ENCODE results near the gene KIDINS220.

KIDINS220 gene

DNA sequence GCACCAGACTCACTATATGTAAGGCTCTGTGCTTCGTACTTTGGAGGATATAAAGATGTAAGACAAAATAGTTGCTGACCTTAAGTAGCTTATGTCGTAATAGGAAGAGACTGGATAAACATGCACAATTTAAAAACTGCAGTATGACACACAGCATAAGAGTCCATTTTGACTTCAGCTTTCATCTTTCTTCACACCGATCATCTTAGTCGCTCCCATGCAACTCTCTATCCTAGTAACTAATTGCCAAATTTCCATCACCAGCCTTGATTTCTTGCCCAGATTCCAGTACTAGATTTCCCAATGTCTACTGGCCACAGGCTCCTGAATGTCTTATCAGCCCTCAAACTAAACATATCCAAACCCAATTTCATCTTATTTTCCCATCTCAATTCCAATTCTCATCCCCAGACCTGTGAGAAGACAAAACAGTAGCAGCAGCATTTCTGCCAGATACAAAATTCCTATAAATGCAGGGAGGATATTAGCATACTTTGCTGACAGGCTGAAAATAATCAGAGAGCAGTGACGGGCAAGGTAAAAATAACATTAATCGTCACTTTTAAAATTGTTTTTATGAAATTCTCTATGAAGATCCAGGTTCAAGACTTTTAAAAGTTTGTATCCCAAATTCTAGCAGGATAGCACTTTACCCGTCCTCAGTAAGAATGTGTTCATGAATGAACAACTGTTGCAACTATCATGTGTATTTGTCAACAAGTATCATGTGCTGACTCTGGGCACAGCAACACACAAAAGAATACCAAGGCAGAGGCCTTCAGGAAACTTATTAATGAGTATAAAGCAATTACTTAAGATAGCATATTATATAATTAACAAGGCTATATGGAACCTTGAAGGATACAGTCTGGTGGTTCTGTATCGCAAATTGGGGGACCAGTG lies 42.2 kb downstream of the KIDINS220 start:
- peaks cover 0 to 7% (median 0%) of the 10 kb centered on the region in 10 experiments; a peak in 4 of 20 replicates for H3K4me1 ChIP-seq
- no peak; a peak in 1 of 22 replicates for TF ChIP-seq Cebpa-rat (IDR thresholded peaks at IDR 0.05)
- peaks cover 0 to 9% (median 0%) of the 10 kb centered on the region in 11 experiments; a peak in 1 of 22 replicates for H4K20me1 ChIP-seq
- no peaks in the 10 kb centered on the region for H3K27me3 ChIP-seq
- H3K36me3 ChIP-seq = peaks cover 81 to 100% (median 93%) of the 10 kb centered on the region in 11 experiments
- no peak overlapping the region for H3K27ac ChIP-seq
- H3K9me3 ChIP-seq (replicated peaks in 1 of 11) = no peaks in the 10 kb centered on the region; a peak in 1 of 22 replicates
- no peak overlapping the region for H3K4me3 ChIP-seq
- H3K9ac ChIP-seq = no peak overlapping the region
- H3K4me2 ChIP-seq = no peak overlapping the region

GRCh38 chr2:8790739-8791162 lies 46.7 kb downstream of the KIDINS220 start:
- H3K27ac ChIP-seq = no peak overlapping the region
- H3K4me2 ChIP-seq = no peak overlapping the region
- H3K9me3 ChIP-seq (replicated peaks in 1 of 11) = no peaks in the 10 kb centered on the region; a peak in 3 of 22 replicates
- peaks cover 0 to 7% (median 0%) of the 10 kb centered on the region in 10 experiments; a peak in 4 of 20 replicates for H3K4me1 ChIP-seq
- H3K4me3 ChIP-seq = no peak overlapping the region
- H4K20me1 ChIP-seq = 0 out of 22 replicates have a peak, but pooled peaks cover 0 to 5% (median 0%) of the 10 kb centered on the region in 11 experiments
- no peaks in the 10 kb centered on the region for H3K27me3 ChIP-seq
- peaks cover 78 to 100% (median 89%) of the 10 kb centered on the region in 11 experiments for H3K36me3 ChIP-seq
- no peak overlapping the region for H3K9ac ChIP-seq
- no peak for TF ChIP-seq Cebpa-rat (IDR thresholded peaks at IDR 0.05)

- Histone ChIP-seq H4K20me1 (peaks cover 0 to 39% (median 0%) of the 10 kb centered on the region in 11 experiments; a peak in 3 of 22 replicates), H3K4me3 (no peak overlapping the region), H3K36me3 (peaks cover 86 to 100% (median 92%) of the 10 kb centered on the region in 11 experiments), H3K4me1 (peaks cover 0 to 7% (median 0%) of the 10 kb centered on the region in 10 experiments; a peak in 4 of 20 replicates), H3K9me3 (replicated peaks in 1 of 11) (no peaks in the 10 kb centered on the region; a peak in 3 of 22 replicates), H3K27ac (no peak overlapping the region), H3K4me2 (no peak overlapping the region), H3K27me3 (no peaks in the 10 kb centered on the region), H3K9ac (no peak overlapping the region)
- TF ChIP-seq Cebpa-rat (IDR thresholded peaks at IDR 0.05) = no peak
These were observed 51.0 kb downstream of the KIDINS220 start for GRCh38 chr2:8786463-8786862.

DNA sequence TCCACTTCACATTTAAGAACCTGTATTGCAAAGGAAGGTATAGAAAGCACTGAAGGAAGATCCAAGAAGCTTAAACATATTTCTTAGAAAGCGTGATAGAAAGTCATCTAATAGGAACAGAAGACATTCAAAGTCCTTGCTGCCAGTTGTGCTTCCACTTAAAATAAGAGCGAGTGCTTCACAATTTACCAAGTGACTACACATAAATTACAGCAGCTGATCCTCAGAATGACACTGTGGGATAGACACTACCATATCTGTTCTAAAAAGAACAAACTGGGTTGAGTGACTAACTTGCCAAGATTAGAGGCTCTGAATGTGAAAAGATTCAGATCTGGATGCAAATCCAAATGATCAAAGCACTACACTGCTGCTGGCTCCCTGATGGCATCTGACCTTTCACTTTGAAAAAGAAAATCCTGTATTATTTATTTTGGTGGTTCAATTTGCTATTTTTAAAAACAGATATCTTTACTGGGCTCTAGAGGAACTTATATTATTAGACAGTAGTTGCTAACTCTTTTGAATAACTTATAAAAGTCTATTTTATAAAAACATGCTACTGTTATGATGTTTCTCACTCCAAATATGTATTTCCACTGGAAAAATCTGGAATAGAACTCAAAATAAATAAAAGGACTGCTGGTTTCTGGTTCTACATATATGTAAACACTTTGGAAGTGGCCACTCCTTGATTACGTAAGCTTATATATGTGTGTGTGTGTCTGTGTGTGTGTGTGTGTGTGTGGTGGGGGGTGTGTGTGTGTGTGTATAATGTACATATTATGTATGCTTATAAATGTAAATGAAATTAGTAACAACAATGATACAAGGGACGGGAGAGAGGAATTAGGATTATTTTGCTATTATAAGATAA lies 57.4 kb downstream of the KIDINS220 start:
- H3K9ac ChIP-seq = no peak overlapping the region

GRCh38 chr2:8774371-8774770 lies 63.0 kb downstream of the KIDINS220 start:
- H3K27ac ChIP-seq = no peak overlapping the region
- H4K20me1 ChIP-seq = peaks cover 0 to under 1% (median 0%) of the 10 kb centered on the region in 11 experiments; a peak in 1 of 22 replicates
- H3K9me3 ChIP-seq (replicated peaks in 1 of 11) = no peaks in the 10 kb centered on the region
- TF ChIP-seq Cebpa-rat (IDR thresholded peaks at IDR 0.05) = no peak
- H3K36me3 ChIP-seq = peaks cover 58 to 96% (median 80%) of the 10 kb centered on the region in 11 experiments
- no peak overlapping the region for H3K9ac ChIP-seq
- no peak overlapping the region for H3K4me2 ChIP-seq
- H3K4me1 ChIP-seq = no peaks in the 10 kb centered on the region
- no peaks in the 10 kb centered on the region for H3K27me3 ChIP-seq
- no peak overlapping the region for H3K4me3 ChIP-seq

More for the DNA sequence above, 57.4 kb downstream of the KIDINS220 start:
- Histone ChIP-seq H3K36me3 (peaks cover 79 to 98% (median 93%) of the 10 kb centered on the region in 11 experiments), H3K4me3 (no peak overlapping the region), H3K4me1 (no peaks in the 10 kb centered on the region), H3K27ac (no peak overlapping the region), H3K4me2 (no peak overlapping the region), H3K27me3 (no peaks in the 10 kb centered on the region), H4K20me1 (peaks cover 0 to 31% (median 0%) of the 10 kb centered on the region in 11 experiments; a peak in 3 of 22 replicates), H3K9me3 (replicated peaks in 1 of 11) (no peaks in the 10 kb centered on the region)
- TF ChIP-seq Cebpa-rat (IDR thresholded peaks at IDR 0.05) = no peak

DNA sequence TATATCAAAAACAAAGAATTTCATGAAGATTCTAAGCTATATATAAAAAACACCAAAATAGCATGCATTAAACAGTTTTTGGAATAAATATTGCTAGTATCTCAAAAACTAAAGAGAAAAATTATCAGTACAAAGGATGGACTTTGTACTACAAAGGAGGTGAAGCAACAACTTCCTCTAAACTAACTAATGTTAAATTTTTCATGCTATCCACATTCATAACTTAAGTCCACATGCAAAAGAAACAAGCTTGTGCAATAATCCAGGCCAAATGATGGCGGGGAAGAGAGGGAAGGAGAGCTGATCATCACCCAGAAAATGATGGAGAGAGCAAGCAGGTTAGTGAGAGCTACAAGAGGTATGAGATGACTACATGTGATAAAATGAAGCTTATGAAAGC lies 70.1 kb downstream of the KIDINS220 start:
- Histone ChIP-seq H4K20me1 (peaks cover 0 to 39% (median 0%) of the 10 kb centered on the region in 11 experiments; a peak in 3 of 22 replicates), H3K4me3 (no peak overlapping the region), H3K9me3 (replicated peaks in 1 of 11) (no peaks in the 10 kb centered on the region), H3K27me3 (no peaks in the 10 kb centered on the region), H3K36me3 (peaks cover 36 to 89% (median 54%) of the 10 kb centered on the region in 11 experiments), H3K4me2 (no peak overlapping the region), H3K9ac (no peak overlapping the region), H3K4me1 (no peaks in the 10 kb centered on the region), H3K27ac (no peak overlapping the region)
- no peak for TF ChIP-seq Cebpa-rat (IDR thresholded peaks at IDR 0.05)

DNA sequence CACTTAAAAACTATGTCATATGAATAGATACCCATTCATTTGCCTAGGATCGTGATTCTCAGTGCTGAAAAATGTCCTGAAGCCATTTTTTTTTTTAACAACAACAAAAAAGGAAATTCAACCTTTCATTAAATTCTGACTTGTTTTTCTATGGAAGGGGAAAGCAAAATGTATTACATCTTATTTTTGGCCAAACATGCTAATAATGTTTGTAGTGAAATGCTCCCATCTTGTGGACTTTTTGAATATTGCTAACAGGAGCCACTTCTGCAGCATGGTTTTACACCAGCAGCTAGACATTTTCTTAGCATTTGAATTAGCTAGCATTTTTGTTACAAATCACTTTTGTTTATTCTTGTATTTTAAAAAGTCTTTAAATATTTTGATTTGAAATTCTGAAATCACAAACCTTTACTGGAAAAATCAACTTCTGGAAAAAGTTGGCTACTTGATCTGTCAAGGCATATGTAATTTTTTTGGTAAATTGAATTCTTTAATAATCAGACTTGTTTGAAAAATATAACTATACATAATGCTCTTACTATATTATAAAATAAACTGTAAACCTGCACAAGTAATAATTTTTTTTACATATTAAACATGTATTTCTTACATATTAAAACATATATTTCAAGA lies 75.8 kb downstream of the KIDINS220 start:
- no peak for TF ChIP-seq Cebpa-rat (IDR thresholded peaks at IDR 0.05)
- H3K9me3 ChIP-seq (replicated peaks in 1 of 11) = peaks cover 5 to 17% (median 12%) of the 10 kb centered on the region in 11 experiments
- H3K9ac ChIP-seq = no peak overlapping the region
- peaks cover 28 to 82% (median 54%) of the 10 kb centered on the region in 11 experiments for H3K36me3 ChIP-seq
- H3K4me1 ChIP-seq = no peaks in the 10 kb centered on the region
- H3K27me3 ChIP-seq = no peaks in the 10 kb centered on the region
- peaks cover 0 to 44% (median 0%) of the 10 kb centered on the region in 11 experiments; a peak in 3 of 22 replicates for H4K20me1 ChIP-seq
- H3K4me3 ChIP-seq = no peak overlapping the region
- H3K4me2 ChIP-seq = no peak overlapping the region
- H3K27ac ChIP-seq = no peak overlapping the region

DNA sequence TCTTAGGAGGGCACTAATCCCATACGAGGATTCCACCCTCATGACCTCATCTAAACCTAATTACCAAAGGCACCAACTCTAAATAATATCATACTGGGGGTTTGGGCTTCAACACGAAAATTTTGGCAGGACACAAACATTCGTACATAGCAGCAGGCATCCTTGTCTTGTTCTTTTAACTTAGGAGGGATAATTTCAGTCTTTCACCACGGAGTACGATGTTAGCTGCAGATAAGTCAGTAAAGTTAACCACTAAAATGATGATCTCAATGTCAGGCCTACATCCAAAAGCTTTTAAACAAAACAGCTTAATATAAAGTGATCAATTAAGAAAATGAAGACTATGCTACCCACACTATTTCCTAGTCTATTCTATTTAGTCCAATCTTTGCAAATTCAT lies 80.7 kb downstream of the KIDINS220 start:
- no peak for TF ChIP-seq Cebpa-rat (IDR thresholded peaks at IDR 0.05)

More for the DNA sequence above, 80.7 kb downstream of the KIDINS220 start:
- H3K4me3 ChIP-seq = no peak overlapping the region
- no peak overlapping the region for H3K9ac ChIP-seq
- H3K9me3 ChIP-seq (replicated peaks in 1 of 11) = peaks cover 17 to 29% (median 25%) of the 10 kb centered on the region in 11 experiments
- H3K4me1 ChIP-seq = no peaks in the 10 kb centered on the region
- no peak overlapping the region for H3K27ac ChIP-seq
- H3K36me3 ChIP-seq = peaks cover 31 to 88% (median 56%) of the 10 kb centered on the region in 11 experiments
- no peak overlapping the region for H3K4me2 ChIP-seq
- H4K20me1 ChIP-seq = peaks cover 0 to 16% (median 0%) of the 10 kb centered on the region in 11 experiments; a peak in 1 of 22 replicates
- H3K27me3 ChIP-seq = no peaks in the 10 kb centered on the region

All from BLaER1 treated with 17β-estradiol and CSF1 and Interleukin-3, amounts not matched to agents 10 nM and 100 nM (cell line).